GM12892 (cell line): ENCODE results near the gene GRIA4.

Experiments used
- DNase-seq: peaks from one replicate; pipeline ENCODE4 v3.0.0; 2011; ENCODE audit not compliant: insufficient read length
- FAIRE-seq: peaks from 2 replicates; lab custom pipeline; 2011; peaks lifted over from hg19 to GRCh38; lab: Jason Lieb, UNC
- POLR2A ChIP-seq: IDR thresholded peaks from 2 replicates; pipeline ENCODE4 v1.6.1; 2011; ENCODE audit warnings: low read depth, low read length, control low read depth
- POLR2AphosphoS5 ChIP-seq: IDR thresholded peaks from 2 replicates; pipeline ENCODE4 v1.6.1; 2011; ENCODE audit warnings: low read depth, low read length, control low read depth
- TAF1 ChIP-seq: IDR thresholded peaks from 2 replicates; pipeline ENCODE4 v1.6.1; 2011; ENCODE audit warnings: low read depth, mild to moderate bottlenecking, control low read depth, low read length, borderline replicate concordance

GRIA4 gene

GRCh38 chr11:105644839-105645573 lies 35.1 kb downstream of the GRIA4 start:
- TF ChIP-seq TAF1 (no peak), POLR2A (no peak), POLR2AphosphoS5 (no peak)
- FAIRE-seq (no peak), DNase-seq (no peak)

DNA sequence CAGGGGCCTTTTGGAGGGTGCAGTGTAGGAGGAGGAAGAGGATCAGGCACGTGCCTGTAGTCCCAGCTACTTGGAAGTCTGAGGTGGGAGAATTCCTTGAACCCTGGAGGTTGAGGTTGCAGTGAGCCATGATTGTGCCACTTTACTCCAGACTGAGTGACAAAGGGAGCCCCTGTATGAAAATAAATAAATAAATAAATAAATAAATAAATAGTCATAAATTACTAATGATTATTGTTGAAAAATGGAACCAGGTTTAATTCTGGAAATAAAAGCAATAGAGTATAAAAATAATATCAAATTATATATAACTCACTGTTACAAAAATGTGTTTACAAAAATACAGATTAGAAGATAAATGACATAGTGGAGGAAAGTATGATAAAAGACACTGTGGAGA lies 37.9 kb downstream of the GRIA4 start:
- DNase-seq (no peak), FAIRE-seq (no peak)
- TF ChIP-seq POLR2AphosphoS5 (no peak), TAF1 (no peak), POLR2A (no peak)

DNA sequence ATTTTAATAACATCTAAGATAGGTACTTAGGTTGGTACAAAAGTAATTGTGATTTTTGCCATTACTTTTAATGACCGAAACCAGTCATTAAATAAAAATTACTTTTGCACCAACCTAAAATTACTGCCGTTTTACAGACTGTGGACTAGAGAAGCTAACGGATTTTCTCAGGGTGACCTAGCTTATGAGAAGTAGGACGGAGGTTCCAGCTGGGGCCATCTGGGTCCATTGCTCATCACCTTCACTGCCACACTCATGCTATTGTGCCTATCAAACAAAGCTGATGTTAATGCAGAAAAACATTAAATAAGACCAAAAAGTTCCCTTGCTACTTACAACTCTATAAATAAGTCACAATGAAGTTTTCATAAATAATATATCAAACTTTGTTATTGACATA lies 38.9 kb downstream of the GRIA4 start:
- FAIRE-seq (no peak), DNase-seq (no peak)
- TF ChIP-seq POLR2AphosphoS5: no peak
- TF ChIP-seq TAF1: no peak
- no peak for TF ChIP-seq POLR2A

DNA sequence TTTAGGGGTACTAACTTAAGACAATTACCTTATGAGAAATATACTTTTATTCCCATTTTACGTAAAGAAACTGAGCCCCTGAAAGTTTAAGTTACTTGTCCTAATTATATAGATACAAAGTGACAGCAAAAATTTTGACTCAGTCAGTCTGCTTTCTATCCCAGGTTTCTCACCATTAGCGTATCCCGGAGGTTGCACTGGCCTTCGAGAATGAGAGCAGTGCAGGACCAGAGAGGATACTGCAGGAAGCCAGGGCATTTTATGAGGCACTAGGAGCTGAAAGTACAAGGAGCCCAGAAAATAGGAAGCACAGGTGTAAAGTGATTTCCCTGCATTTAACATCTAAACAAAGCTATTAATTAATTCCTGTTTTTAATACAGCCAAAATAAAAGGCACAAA lies 55.4 kb downstream of the GRIA4 start:
- DNase-seq (no peak), FAIRE-seq (no peak)
- TF ChIP-seq TAF1: no peak
- no peak for TF ChIP-seq POLR2A
- no peak for TF ChIP-seq POLR2AphosphoS5

GRCh38 chr11:105667441-105667840 lies 57.6 kb downstream of the GRIA4 start:
- TF ChIP-seq POLR2A: no peak
- no peak for TF ChIP-seq TAF1
- no peak for TF ChIP-seq POLR2AphosphoS5
- DNase-seq: no peak
- no peak for FAIRE-seq

GRCh38 chr11:105670811-105671210 lies 60.9 kb downstream of the GRIA4 start:
- FAIRE-seq (no peak), DNase-seq (no peak)
- TF ChIP-seq POLR2AphosphoS5: no peak
- TF ChIP-seq POLR2A: no peak
- no peak for TF ChIP-seq TAF1

DNA sequence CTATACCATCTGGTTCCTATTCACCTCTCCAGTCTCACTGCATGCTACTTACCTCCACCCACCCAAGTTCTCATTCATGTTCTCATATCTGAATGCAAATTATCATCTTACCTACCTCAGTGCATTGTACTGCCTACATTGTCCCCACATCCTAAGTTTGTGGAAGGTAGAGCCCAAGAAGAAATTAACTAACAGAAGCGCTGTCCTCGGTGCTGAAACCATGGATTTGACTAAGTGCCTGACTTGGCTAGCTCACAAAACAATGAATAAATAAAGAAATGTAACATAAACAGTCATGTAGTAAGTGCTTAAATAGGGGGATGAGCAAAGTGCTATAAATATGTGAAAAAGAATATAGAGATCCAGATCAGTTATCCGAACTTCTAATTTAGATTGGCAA lies 63.2 kb downstream of the GRIA4 start:
- TF ChIP-seq POLR2AphosphoS5: no peak
- TF ChIP-seq TAF1: no peak
- no peak for TF ChIP-seq POLR2A
- FAIRE-seq (no peak), DNase-seq (no peak)

DNA sequence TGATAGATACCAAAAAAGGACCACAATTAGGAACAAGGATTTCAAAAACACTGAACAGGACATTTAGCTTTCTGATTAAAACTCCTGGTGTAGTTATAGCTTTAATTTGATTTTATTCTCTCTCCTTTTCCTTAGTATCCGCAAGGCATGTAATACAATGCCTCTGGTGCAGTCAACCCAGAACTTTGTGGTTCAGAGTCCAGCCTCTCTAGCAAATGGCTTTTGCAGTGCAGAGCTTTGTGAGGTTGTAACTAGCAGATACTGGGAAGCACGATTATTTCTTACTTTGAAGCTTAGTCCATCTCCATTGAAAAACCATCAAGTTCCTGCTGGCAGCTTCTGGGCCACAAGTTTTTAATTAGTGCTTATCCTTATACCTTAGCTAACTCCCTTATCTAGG lies 79.8 kb downstream of the GRIA4 start:
- DNase-seq (no peak), FAIRE-seq (no peak)
- TF ChIP-seq TAF1 (no peak), POLR2A (no peak), POLR2AphosphoS5 (no peak)

GRCh38 chr11:105690467-105690866 lies 80.6 kb downstream of the GRIA4 start:
- TF ChIP-seq POLR2AphosphoS5 (no peak), POLR2A (no peak), TAF1 (no peak)
- DNase-seq (no peak), FAIRE-seq (no peak)

DNA sequence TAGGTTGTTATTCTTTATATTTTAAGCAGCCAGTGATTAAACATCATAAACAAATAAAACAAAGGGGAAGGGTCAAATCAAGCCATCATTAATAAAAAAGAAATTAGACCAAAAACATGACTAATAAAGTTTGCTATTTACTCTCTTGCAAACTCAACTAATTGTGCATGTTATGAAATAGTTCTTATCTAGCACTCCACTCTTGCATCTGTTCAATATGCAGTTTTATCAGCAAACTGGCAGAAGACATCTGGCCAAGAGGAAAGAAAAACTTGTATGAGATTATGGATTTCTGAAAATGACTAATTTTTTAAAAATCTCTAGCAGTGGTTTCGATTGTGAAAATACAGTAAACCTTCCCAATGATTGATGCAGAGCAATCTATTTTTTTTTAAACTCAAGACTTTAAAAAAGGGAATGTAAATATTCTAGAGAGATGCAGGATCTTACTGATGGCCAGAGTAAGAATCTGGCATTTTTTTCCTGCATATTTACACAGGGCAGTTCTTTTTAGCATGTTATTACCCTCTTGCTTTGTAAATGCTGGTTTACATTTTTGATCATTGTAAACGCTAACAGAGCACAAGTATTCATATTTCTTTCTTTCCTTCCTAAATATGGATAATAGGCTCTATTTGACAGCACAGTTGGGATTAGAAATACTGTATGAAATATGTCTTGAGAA lies 83.3 kb downstream of the GRIA4 start:
- FAIRE-seq: no peak
- DNase-seq: no peak
- TF ChIP-seq TAF1 (no peak), POLR2A (no peak), POLR2AphosphoS5 (no peak)

GRCh38 chr11:105696000-105696399 lies 86.1 kb downstream of the GRIA4 start:
- FAIRE-seq (no peak), DNase-seq (no peak)
- no peak for TF ChIP-seq POLR2A
- TF ChIP-seq POLR2AphosphoS5: no peak
- no peak for TF ChIP-seq TAF1

DNA sequence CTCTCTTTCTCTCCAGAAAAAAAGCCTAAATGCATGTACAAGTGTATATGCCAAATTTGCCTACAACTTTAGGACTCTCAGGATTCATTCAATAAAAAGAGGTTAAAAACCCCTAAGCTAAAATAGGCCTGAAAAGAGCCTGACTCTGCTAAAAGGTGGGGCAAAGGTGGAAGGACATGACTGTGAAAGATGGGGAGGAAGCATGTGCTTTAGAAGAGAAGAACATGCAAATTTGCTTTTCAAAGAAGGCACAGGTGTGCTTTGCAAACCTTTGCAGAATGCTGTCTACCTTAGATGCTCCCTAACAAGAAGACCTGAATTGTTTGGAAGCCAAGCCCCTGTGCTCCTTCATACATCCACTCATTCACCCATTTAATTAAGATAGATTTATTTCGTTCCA lies 87.4 kb downstream of the GRIA4 start:
- no peak for DNase-seq
- FAIRE-seq: no peak
- no peak for TF ChIP-seq TAF1
- no peak for TF ChIP-seq POLR2A
- no peak for TF ChIP-seq POLR2AphosphoS5

DNA sequence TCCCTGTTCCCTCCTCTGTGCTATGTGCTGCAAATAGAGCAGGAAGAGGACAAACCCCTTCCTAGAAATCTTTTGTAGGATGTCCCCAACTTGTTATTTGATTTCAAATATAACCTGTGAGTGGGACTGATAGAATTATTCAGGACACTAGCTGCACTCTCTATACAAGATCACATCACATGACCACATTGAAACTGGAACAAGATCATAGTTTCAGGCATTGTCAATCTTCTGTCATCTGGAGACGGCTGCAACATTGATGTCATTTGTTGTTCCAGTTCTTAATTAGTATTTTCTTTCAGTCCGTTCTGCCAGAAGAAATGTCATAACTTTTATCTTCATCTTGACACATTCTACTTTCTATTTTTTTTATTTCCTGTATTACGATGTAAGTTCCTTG lies 89.3 kb downstream of the GRIA4 start:
- no peak for FAIRE-seq
- no peak for DNase-seq
- no peak for TF ChIP-seq POLR2A
- TF ChIP-seq POLR2AphosphoS5: no peak
- TF ChIP-seq TAF1: no peak
